Stimulated activated CD8-positive, alpha-beta memory T cell treated with anti-CD3 and anti-CD28 coated beads, Interleukin-2, amount 100 ng/mL, for 48 hours (primary cell): ENCODE results near the gene CASP8.

Experiments used
- DNase-seq, 2 donors: peaks; one replicate each; pipeline ENCODE4 v3.0.0-alpha.2; 2020; ENCODE audit warnings: low read depth in 2 of 2

The CASP8 gene

DNA sequence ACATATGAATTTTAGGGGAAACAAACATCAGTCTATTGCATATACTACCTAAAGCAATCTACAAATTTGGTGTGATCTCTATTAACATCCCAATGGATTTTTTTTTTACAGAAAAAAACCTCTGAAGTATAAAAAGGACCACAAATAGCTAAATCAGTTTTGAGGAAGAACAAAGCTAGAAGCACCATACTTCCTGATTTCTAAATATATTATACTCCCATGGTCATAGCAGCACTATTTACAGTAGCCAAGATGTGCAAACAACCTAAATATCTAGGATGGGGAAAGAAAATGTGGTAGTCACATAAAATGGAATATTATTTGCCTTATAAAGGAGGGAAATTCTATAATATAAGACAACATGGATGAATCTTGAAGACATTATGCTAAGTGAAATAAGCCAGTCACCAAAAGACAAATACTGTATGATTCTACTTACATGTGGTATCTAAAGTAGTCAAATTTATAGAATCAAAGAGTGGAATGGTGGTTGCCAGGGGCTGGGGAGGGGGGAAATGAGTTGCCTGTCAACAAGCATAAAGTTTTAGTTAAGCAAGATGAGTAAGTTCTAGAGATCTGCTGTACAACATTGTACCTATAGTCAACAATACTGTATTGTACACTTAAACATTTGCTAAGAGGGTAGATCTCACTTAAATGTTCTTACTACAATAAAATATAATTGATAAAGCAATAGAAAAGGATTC, 17.6 kb upstream of the CASP8 start:
- DNase-seq: no peak

DNA sequence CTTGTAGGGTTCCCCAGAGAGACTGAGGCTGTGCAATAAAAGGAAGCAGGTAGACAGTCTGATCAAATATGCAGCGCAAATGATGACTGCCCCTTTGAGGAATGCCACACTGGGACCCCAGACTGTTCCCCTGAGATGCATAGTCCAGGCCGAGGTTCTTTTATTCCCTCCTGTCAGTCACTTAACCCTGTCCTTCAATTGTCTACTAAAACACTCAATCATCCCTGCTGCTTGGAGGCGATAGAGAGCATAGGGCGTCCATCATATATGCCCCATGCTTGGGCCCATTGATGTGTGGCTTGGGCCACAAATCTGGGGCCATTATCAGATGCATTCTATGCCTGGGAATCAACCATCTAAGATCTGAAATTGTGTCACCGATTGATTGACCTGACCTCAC, 15.5 kb upstream of the CASP8 start:
- DNase-seq: no peak

DNA sequence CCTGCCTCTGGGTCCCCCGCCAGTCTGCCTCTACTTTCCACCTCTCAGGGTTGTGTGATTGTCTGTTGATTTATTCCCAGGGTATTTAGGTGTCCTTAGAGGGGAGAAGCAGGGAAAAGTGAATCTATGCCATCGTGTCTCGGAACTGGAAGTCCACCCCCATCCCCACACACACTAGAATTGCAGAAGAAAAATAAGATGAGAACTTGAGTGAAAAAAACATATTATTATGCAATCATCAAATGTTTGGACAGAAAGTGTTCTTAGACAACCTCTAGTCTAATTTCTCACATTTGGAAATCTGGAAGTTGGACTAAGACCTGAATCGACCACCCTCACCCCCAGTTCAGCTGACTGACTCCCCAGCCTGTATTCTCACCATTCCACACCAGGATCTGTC, 14.1 kb upstream of the CASP8 start:
- no peak for DNase-seq

DNA sequence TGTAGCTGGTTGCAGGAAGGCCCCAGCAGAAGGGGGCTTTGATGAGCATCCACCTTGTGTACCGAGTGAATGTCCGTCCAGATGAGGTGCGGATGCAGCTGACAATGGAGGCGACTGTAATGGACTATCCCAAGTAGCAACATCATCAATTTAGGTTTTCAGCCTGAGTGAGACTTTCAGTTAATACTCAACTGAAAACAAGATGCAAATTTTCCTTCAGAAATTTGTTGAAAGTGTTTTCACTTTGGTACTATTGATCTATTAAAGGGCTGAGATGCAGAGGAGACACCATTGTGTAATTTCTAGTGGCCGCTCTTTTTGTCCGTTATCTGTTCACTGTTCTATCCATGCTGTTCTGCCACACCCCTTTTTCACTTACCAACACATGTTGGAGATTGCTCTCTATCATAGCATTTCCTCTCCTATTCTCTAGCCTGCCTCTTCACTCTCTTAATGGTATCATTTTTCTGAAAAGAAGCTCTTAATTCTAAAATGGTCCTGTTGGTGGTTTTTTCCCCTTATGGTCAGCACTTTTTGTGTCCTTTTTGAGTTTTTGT, 12.0 kb upstream of the CASP8 start:
- DNase-seq: no peak

DNA sequence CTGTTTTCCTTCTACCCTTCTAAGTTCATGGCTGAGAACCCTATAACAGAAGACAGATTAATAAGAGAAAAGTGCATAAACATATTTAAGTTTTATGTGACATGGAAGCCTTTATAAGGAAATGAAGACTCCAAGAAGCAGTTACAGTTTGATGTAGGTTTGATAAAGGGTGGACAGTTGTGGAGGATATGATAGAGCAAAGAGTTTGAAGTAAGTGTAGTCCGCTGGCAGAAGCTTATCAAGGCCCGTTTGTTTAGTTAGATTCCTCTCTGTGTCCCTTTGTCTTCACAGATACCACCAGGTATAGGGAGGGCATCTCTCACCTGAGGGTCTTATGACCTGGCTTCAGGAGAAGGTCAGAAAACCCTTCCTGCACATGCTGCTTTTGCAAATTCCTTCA, 10.4 kb upstream of the CASP8 start:
- DNase-seq: no peak

DNA sequence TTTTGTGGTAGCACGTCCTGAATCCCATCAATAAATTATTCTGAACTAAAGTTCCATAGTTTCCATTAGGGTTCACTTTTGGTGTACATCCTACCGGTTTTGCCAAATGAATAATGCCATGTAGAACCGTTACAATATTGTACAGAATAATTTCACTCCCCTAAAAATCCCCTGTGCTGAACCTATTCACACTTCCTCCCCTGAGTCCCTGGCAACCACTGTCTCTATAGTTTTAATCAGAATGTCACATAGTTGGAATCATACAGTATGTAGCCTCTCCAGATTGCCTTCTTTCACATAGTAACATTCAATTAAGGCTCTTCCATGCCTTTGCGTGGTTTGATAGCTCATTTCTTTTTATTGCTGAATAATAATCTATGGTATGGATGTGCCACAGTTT, 9.6 kb upstream of the CASP8 start:
- DNase-seq: no peak

DNA sequence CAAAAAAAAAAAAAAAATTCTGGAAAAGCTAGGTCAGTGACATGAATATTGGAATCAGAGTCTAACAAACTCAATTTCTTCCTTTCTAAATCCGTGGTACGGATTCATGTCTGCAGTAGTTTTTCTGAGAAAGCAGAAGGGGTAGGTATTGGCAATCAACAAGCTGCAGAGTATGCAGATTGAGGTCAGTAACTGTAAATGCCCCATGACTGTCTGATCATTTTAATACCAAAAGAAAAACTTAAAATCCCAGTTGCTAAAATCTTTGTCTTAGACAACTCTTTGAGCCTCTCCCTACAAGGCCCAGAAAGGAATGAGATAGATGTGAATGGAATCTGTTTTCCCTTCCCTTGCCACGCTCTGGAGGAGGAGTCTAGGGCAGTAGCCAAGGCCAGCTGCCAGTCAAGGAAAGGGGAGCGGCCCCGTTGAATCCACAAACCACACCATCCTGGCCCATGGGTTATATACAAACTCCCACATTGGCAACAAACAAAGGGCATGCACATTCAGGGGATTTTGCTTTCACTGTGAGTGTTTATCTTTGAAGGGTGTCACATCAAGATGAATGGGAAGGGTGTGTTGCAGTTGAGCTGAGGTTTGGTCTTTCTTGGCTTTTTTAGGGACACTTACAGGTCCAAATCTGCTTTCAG, 6.1 kb upstream of the CASP8 start:
- no peak for DNase-seq

DNA sequence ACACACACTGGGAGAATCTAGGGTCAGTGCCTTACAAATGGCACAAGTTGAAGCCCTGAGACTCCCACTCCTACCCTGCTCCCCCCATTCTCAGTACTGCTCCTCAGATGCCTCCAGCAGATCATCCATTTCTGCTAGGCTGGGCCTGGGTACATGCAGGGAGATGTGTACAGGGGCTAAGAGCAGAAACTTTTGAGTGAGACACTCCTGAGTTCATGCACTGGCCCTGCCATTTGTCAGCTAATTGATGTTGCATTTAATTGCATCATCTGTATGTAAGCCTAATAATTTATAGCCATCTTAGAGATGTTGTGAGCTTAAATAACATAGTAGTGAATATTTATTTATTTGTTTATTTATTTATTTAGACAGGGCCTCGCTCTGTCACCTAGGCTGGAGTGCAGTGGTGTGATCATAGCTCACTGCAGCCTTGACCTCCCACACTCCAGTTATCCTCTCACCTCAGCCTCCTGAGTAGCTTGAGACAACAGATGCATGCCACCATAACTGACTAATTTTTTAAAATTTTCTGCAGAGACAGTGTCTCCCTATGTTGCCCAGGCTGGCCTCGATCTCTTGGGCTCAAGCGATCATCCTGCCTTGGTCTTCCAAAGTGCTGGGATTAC, 4.8 kb upstream of the CASP8 start:
- no peak for DNase-seq

DNA sequence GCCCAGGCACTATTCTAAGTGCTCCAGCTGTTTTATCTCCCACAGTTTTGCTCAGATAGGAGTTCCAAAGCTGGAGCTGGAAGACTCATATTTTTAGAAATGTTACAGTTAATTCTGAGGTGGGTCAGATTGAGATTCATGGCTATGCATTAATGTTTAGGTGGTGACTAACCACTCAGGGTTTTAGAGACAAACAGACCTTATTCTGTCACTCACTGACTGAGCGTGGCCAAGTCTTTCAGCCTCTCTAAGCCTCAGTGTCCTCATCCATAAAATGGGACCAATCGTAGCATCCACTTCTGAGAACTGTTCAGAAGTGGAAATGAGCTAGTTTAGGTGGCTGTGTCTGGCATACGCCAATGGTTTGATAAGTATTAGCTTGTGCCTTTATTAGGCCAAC, 4.3 kb upstream of the CASP8 start:
- no peak for DNase-seq

DNA sequence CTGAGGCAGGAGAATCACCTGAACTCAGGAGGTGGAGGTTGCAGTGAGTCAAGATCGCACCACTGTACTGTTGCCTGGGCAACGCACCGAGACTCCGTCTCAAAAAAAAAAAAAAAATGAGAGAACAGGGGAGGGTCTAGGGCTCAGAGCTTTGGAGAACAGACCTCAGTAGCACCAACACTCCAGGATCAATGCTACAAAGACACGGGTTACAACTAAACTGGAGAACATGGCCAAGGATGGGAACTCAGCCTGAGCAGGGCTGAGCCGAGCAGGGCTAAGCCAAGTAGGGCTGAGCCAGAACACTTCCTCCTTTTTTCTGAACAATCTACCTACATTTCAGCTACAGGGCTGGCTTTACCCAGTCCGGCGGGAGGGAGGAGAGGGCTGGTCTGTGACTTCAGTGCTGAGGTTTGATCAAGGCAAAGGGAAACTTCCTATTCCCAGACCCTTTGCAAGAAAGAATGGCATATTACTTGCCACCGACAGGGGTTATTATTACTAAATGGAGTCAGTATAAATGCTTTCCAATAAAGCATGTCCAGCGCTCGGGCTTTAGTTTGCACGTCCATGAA, 2.9 kb upstream of the CASP8 start:
- DNase-seq: no peak

DNA sequence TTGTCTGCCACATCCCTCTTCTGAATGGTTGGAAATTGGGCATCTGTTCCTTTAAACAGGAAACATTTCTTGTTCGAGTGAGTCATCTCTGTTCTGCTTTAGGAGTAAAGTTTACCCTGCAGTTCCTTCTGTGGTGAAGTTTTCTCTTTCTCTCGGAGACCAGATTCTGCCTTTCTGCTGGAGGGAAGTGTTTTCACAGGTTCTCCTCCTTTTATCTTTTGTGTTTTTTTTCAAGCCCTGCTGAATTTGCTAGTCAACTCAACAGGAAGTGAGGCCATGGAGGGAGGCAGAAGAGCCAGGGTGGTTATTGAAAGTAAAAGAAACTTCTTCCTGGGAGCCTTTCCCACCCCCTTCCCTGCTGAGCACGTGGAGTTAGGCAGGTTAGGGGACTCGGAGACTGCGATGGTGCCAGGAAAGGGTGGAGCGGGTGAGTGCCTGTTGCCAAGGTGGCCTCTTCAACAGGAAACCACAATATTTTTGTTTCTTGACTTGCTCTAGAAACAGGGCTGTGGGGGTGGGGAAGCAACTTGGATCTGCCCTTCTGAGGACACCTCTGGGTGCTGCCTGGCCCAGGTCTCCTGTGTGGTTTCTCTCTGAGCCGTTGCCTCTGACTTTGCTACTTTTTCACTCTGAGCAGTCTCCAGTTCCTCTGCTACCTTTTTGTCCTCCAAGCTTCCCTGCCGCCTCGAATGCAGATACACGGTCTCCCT, 2.2 kb upstream of the CASP8 start:
- DNase-seq: peak; percentile 77 to 83

DNA sequence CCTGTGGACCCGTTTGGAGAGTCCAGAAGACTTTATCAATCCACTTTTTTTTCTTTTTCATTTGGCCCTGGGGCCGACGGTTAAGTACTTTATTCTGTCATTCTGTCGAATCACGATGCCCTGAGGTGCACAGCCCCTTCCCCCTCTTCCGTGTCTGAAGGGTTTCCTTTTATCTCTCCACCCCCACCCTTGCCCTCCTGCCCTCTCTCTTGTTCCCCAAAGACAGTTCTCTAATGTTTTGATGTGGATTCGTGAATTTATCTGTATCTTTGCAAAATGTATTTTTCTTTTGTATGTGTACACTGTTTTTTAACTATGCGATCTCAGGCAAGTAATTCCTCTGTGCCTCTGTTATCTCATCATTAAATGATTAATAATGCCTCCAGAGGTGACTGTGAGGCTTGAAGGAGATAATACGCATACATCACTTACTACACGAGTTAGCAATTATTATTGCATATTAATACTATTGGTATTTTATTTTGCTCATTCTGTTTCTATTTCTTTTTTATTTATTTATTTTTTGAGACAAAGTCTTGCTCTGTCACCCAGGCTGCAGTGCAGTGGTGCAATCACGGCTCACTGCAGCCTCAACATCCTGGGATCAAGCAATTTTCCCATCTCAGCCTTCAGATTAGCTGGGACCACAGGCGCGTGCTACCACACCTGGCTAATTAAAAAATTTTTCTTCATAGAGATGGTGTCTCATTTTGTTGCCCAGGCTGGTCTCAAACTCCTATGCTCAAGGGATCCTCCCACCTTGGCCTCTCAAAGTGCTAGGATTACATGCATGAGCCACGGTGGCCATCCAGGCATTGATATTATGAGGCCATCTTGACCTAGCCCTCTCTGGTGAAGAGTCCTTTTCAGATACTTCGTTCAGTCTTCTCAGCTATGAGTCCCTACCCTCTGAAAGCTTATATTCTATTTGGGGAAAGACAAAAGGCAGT, 1.4 kb upstream of the CASP8 start:
- no peak for DNase-seq

DNA sequence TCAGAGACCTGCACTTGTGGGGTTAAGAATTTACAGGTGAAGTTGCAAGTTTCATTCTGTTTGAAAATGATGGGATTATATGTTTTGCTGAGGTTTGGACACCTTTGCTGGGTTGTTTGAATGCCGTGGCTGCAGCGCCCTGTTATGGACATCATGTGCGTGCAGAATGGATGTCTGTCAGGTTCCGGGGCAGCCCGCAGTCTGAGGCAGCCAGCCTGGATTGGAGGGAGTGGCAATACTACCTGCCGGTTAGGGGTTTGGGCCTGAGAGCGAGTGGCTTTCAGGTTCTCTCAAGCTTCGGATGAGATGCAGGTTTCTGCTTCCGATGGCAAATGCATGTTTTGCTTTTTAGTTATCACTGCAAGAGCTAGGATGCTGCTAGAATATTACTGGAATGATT, 1.1 kb downstream of the CASP8 start:
- peak; percentile 29 to 35 for DNase-seq

DNA sequence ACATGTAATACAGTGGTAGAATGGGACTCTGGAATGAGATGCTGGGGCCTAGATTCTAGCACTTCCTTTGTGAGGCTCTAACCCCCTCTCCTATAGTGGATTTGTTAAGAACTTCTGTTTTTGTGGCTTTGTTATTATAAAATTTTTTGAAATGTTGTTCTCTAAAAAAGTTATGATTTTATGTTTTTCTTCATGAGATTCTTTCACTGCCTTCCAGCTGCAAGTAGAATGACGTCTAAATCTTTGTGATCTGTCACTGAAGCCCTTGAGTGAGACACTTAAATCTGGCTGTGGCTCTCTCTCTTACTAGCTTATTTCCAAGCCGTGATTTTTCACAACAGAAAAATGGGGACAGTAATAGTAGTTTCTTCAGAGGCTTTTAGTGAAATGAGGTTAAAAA, 1.6 kb downstream of the CASP8 start:
- no peak for DNase-seq

DNA sequence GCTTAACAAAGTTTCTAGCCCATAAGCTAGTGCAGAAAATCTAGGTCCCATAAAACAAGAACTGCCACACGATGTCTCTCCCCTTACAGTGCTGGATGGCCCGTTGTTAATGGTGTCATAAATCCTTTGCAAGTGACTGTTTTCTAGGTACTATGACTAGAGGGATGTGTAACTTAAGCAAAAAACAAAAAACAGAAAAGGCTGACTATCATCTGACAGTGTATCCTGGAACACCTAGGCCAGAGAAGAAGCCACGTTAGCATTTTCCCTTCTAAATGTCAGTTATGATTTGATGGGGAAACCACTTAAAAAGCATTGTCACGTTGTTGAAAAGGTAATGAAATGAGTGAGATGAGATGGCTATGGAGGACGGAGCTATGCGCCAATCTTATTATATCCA, 2.4 kb downstream of the CASP8 start:
- DNase-seq: no peak

DNA sequence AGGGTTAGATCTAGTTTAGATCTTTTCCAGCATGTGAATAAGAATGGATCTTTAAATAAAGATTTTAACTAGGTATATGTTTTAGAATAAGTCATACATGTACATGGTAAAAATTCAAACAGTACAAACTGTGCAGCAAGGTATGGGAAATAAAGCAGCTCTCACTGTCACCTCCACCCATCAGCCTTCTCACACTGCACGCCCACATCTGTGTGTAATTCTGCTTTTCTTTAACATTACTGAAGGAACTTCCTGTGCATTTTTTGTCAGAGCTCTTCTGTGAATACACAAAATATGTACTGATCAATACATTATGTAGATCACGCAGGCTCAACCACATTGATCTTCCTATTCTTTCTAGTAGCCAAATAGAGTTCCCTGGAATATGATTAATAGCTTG, 3.4 kb downstream of the CASP8 start:
- no peak for DNase-seq

DNA sequence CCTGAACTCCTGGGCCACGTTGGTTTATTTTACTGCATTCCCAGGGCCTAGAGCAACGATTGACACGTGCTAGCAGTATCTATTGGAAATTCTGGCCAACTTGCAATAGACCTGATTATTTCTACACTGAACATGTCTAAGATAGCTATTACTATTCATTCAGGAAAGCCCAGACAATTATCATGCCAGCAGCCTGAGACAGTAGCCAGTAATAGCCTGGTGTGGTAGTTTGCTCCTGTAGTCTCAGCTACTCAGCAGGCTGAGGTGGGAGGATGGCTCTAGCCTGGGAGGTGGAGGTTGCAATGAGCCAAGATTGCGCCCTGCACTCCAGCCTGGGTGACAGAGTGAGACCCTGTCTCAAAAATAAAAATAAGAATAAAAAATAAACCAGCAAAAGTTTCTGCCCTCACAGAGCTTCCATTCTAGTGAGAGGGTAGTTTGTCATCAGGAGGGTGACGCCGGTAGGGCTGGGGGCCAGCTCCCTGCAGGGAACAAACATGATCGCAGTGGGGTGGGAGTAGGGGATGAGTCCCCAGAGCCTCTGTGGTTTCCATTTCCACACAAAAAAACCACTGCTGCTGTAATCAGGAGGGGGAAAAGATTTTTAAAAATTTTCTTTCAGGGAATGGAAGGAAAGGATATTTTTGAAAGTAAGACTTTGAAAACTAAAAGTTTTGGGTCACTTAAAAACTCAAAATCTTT, 4.3 kb downstream of the CASP8 start:
- no peak for DNase-seq

DNA sequence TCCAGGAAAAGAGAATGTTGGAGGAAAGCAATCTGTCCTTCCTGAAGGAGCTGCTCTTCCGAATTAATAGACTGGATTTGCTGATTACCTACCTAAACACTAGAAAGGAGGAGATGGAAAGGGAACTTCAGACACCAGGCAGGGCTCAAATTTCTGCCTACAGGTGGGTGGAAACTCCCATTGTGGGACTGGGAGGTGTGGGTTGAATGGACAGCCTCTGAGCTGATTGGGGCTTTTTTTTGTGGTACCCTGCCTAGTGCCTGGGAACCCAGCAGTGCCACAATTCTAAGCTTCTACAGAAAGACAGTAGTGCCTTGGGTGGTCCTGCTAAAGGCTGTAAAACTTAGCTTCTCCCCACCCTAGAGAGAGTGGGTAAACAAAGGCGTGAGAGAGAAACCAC, 6.3 kb downstream of the CASP8 start:
- DNase-seq: no peak

DNA sequence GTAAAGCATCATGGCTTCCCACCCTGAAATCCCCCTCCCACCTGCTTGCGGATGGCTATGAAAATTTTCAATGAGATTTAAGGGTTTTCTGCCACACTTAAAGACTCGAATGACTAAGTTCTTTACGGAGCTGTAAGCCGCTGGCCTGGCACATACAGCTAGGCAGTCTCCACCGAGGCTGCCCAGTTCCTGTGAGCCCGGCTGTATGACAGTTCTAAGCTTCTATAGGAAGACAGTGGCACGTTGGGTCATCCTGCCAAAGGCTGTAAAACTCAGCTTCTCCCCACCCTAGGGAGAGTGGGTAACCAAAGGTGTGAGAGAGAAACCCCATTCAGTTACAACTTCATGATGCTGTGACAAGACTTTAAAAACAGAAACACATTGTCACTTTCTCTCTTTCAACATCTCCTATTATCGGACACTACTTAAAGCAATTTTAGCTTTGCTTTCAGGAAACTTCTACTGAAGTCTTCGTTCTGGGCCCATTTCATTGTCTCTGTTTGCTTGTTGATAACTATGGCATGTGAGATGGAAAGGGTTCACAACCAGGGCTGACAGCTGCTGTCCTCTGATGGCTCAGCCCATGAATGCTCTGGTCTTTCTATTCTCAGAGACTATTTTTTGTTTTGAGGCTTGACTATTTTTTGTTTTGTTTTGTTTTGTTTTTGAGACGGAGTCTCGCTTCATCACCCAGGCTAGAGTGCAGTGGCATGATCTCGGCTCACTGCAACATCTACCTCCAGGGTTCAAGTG, 7.1 kb downstream of the CASP8 start:
- no peak for DNase-seq

DNA sequence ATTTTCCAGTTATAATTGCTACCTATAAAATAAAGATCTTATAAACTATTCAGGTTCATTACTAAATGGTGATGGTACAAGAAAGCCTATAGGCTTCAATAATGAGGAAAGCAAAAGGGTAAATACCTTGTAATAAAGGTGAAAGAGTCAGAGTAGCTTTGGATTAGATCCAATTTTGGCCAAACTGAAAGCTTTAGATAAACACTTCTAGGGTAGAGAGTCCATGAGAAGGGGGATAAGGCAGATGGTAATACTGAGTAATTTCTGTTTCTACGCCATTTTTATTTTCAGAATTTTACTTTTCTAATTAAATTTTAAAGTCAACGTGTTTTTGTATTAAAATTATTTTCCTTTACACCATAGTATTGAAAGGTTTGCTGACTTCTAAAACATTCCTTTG, 9.4 kb downstream of the CASP8 start:
- no peak for DNase-seq
